HEK293T (cell line): ENCODE measurements around the gene ZFYVE21.

Source experiments
- CTCF ChIA-PET: fragments of 350-600 bp; formaldehyde crosslinking; extraction: SDS; loops from one replicate; lab custom pipeline; 2021; ENCODE audit warnings: antibody characterized with exemption, inconsistent platforms; lab: Yijun Ruan, JAX
- POLR2A ChIA-PET: fragments of 350-600 bp; formaldehyde crosslinking; extraction: SDS; loops from one replicate; lab custom pipeline; 2020; ENCODE audit warnings: antibody characterized with exemption, inconsistent platforms; lab: Yijun Ruan, JAX
- DNase-seq: peaks from one replicate; pipeline ENCODE4 v3.0.0; 2012; ENCODE audit warnings: mixed read lengths; ENCODE audit errors: extremely low spot score
- ARNT ChIP-seq: fragments of 450-650 bp; IDR thresholded peaks from 2 replicates; pipeline ENCODE4 v1.6.1; 2017; ENCODE audit warnings: mild to moderate bottlenecking
- BHLHE40 ChIP-seq: fragments of 450-650 bp; IDR thresholded peaks from 2 replicates; pipeline ENCODE4 v1.6.1; 2016; ENCODE audit warnings: mild to moderate bottlenecking, moderate library complexity, borderline replicate concordance
- CTBP1 ChIP-seq: fragments of 450-650 bp; IDR thresholded peaks from 2 replicates; pipeline ENCODE4 v1.6.1; 2016; ENCODE audit warnings: borderline replicate concordance
- ELF4 ChIP-seq: fragments of 450-650 bp; IDR thresholded peaks from 2 replicates; pipeline ENCODE4 v1.6.1; 2017; ENCODE audit warnings: antibody characterized with exemption
- FOXA1 ChIP-seq: fragments of 450-650 bp; IDR thresholded peaks from 2 replicates; pipeline ENCODE4 v1.6.1; 2016; ENCODE audit warnings: mild to moderate bottlenecking
- FOXK2 ChIP-seq: fragments of 450-650 bp; IDR thresholded peaks from 2 replicates; pipeline ENCODE4 v1.6.1; 2016; ENCODE audit warnings: mild to moderate bottlenecking
- FOXM1 ChIP-seq: fragments of 450-650 bp; IDR thresholded peaks from 2 replicates; pipeline ENCODE4 v1.6.1; 2017; ENCODE audit warnings: mild to moderate bottlenecking, borderline replicate concordance
- HDGF ChIP-seq: fragments of 450-650 bp; IDR thresholded peaks from 2 replicates; pipeline ENCODE4 v1.6.1; 2017; ENCODE audit warnings: antibody characterized with exemption, borderline replicate concordance
- L3MBTL2 ChIP-seq: fragments of 450-650 bp; conservative IDR thresholded peaks from 2 replicates; pipeline ENCODE4 v1.6.1; 2016; ENCODE audit warnings: mild to moderate bottlenecking
- LEF1 ChIP-seq: fragments of 450-650 bp; IDR thresholded peaks from 2 replicates; pipeline ENCODE4 v1.6.1; 2017; ENCODE audit warnings: mild to moderate bottlenecking, borderline replicate concordance
- NFRKB ChIP-seq: fragments of 450-650 bp; IDR thresholded peaks from 2 replicates; pipeline ENCODE4 v1.6.1; 2016; ENCODE audit warnings: mild to moderate bottlenecking, moderate library complexity
- PKNOX1 ChIP-seq: fragments of 450-650 bp; IDR thresholded peaks from 2 replicates; pipeline ENCODE4 v1.6.1; 2016
- SP1 ChIP-seq: fragments of 450-650 bp; IDR thresholded peaks from 2 replicates; pipeline ENCODE4 v1.6.1; 2017
- SUZ12 ChIP-seq: fragments of 450-650 bp; IDR thresholded peaks from 2 replicates; pipeline ENCODE4 v1.6.1; 2016; ENCODE audit warnings: mild to moderate bottlenecking
- TARDBP ChIP-seq: fragments of 450-650 bp; IDR thresholded peaks from 2 replicates; pipeline ENCODE4 v1.6.1; 2016
- ZNF384 ChIP-seq: fragments of 450-650 bp; IDR thresholded peaks from 2 replicates; pipeline ENCODE4 v1.6.1; 2016

The ZFYVE21 gene

GRCh38 chr14:103746701-103747100 is 31.1 kb downstream of the ZFYVE21 start:
- no peak for DNase-seq
- no peak for TF ChIP-seq ELF4
- no peak for TF ChIP-seq PKNOX1
- no peak for TF ChIP-seq LEF1
- TF ChIP-seq FOXA1 = no peak
- TF ChIP-seq TARDBP = no peak
- no peak for TF ChIP-seq SUZ12
- no peak for TF ChIP-seq CTBP1
- no peak for TF ChIP-seq FOXM1
- TF ChIP-seq ZNF384 = no peak
- TF ChIP-seq HDGF = no peak
- TF ChIP-seq SP1 = no peak
- no peak for TF ChIP-seq L3MBTL2
- ChIA-PET POLR2A (no interaction called here), CTCF (no interaction called here)

GRCh38 chr14:103748534-103748857 is 32.9 kb downstream of the ZFYVE21 start:
- no peak for TF ChIP-seq NFRKB
- TF ChIP-seq FOXM1 = no peak
- POLR2A ChIA-PET = no interaction called here
- DNase-seq = no peak
- CTCF ChIA-PET = no interaction called here

- POLR2A ChIA-PET = no interaction called here
- no peak for DNase-seq
- CTCF ChIA-PET = no interaction called here
- TF ChIP-seq PKNOX1 (no peak), NFRKB (no peak), ELF4 (no peak)
These were observed 33.8 kb downstream of the ZFYVE21 start for GRCh38 chr14:103749452-103749851.

- CTCF ChIA-PET = no interaction called here
These were observed 34.2 kb downstream of the ZFYVE21 start for GRCh38 chr14:103749860-103750259.

GRCh38 chr14:103753774-103754173 is 38.2 kb downstream of the ZFYVE21 start:
- ChIA-PET CTCF (no interaction called here), POLR2A (no interaction called here)
- no peak for TF ChIP-seq BHLHE40
- TF ChIP-seq FOXA1 = no peak
- TF ChIP-seq FOXM1 = no peak
- no peak for TF ChIP-seq L3MBTL2
- TF ChIP-seq TARDBP = no peak
- no peak for TF ChIP-seq FOXK2
- TF ChIP-seq HDGF = no peak
- no peak for TF ChIP-seq NFRKB
- TF ChIP-seq ZNF384 = no peak
- no peak for TF ChIP-seq LEF1
- TF ChIP-seq SP1 = no peak
- no peak for TF ChIP-seq PKNOX1
- TF ChIP-seq SUZ12 = no peak
- TF ChIP-seq ELF4 = no peak
- TF ChIP-seq ARNT = no peak
- no peak for DNase-seq

More at GRCh38 chr14:103749860-103750259, 34.2 kb downstream of the ZFYVE21 start:
- DNase-seq = no peak
- TF ChIP-seq ELF4 (no peak), FOXA1 (no peak), SP1 (no peak), FOXK2 (no peak)
- POLR2A ChIA-PET = no interaction called here

- TF ChIP-seq ZNF384 = no peak
- TF ChIP-seq TARDBP = no peak
- TF ChIP-seq PKNOX1 = no peak
- no peak for TF ChIP-seq HDGF
- TF ChIP-seq BHLHE40 = no peak
- no peak for TF ChIP-seq SUZ12
- no peak for TF ChIP-seq ELF4
- TF ChIP-seq NFRKB = no peak
- no peak for TF ChIP-seq FOXM1
- TF ChIP-seq CTBP1 = no peak
- TF ChIP-seq FOXA1 = no peak
- no peak for TF ChIP-seq ARNT
- no peak for TF ChIP-seq LEF1
- no peak for TF ChIP-seq FOXK2
- no peak for TF ChIP-seq SP1
- TF ChIP-seq L3MBTL2 = no peak
- CTCF ChIA-PET = no interaction called here
- POLR2A ChIA-PET = no interaction called here
- no peak for DNase-seq
These were observed 39.5 kb downstream of the ZFYVE21 start for GRCh38 chr14:103755060-103755459.
